ENCODE measurements around the gene MB.

The MB gene

DNA sequence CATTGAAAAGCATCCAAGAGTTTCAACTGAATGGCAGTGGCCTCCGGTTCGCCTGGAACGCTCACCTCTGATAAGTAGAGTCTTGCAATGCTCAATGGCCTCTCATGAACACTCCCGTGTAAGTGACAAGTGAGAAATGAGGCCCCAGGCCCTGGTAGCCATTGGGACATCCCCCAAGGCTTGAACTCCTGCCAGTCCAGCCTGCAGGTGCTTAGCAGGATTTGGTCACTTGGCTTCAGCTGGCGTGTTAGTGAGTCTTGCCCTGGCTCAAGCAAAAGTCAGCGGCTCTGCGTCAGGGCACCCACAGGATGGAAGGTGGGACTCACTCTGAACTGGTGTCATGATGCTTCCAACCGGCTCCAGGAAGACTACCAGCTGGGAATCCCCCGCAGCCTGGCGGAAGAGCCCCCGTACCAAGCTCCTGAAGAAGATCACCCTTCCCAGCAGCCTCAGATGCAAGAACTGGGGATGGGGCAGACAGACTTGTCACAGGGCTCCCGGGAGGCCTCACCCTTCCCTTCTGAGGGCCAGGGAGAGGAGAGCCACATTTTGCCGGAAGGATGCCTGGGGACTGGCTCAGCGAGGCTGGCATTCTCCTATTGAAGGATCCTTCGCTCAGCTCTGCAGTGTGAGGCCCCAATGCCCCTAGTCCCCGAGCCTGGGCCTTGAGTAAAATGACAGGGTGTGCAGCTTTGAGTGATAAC lies 19.3 kb downstream of the MB start:
- no peak for DNase-seq (ENCODE audit: low read depth, low spot score)

DNA sequence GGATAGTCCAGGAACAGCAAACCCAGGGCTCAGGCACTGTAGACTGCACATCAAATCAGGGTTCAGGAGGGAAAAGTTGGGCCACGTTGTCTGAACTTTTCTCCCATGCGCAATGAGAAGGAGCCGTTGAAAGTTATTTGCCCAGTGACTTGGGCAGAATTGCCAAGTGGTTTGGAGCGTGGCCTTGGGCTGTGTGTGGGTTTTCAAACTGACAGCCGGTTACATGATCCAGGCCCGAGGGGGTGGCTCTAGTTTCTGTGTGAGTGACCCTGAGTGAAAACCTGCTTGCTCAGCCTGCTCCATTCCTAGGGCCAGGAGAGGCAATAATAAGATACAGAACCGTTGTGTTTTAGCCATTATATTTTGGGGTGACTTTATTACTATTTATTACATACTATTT lies 20.3 kb downstream of the MB start:
- DNase-seq (ENCODE audit: low read depth, low spot score): no peak

DNA sequence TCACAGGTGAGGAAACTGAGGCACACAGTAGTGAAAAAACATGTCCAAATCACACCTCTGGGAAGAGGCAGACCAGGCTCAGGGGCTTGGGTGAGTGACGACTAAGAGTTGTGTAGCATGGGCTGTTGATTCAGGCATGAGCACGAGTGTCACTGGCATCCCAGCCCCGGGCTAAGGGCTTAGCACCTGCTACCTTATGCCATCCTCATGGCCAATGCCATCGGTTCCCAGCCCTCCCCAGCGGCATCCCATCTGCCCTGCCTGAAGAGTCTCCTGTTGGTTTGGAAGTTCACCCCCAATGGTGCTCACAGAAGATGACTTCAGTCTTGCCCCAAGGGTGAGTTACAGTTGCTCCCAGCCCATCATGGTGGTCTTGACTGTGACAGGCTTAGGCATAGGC lies 22.4 kb downstream of the MB start:
- no peak for DNase-seq (ENCODE audit: low read depth, low spot score)

DNA sequence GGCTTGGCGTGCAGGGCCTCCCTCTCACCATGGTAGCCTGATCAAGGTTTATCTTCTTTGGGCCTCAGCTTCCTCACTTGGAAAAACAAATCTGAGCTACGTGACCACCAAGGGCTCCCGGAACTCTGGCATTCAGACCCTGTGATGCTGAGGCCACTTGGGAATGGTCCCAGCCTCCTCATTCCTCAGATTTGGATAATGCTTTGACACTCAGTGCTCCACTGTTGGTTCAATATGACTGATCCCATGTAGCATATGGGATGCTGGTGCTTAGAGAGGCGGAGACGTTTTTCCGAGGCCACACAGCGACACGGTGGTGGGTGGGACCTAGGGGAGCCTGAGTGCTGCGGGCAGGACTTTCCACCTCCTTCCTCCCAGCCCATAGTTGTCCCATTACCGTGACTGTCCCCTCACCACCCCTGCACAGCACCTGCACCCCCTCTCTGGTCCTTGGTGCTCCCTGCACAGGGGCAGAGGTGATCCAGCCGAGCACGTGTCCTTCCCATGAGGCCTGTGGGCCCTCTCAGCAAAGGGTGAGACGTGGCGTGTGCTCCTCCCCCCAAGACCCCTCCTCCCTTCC lies 23.1 kb downstream of the MB start:
- no peak for DNase-seq (ENCODE audit: low read depth, low spot score)

DNA sequence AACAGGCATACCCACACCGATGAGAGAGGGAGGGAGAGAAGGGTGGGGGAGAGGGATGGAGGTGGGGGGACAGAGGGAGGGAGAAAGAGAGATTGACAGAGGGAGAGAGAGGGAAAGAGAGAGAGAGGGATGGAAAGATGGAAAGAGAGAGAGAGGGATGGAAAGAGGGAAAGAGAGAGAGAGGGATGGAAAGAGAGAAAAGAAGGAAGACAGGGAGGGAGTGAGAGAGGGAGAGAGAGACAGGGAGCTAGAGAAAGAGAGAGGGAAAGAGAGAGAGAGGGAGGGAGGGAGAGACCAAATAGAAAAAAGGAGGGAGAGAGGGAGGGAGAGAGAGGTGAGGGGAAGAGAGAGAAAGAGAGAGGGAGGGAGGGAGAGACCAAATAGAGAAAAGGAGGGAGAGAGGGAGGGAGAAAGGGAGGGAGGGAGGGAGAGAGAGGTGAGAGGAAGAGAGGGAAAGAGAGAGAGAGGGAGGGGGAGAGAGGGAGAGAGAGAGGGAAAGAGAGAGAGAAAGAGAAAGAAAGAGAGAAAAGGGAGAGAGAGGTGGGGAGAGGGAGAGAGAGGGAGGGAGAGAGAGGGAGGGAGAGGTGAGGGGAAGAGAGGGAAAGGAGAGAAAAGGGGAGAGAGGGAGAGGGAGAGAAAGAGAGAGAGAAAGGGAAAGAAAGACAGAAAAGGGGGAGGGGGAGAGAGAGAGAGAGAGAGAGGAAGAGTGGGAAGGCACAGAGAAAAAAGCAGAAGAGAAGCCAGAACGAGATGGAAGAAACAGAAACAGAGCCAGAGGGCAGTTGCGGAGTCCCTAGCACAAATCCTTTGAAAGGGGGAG lies 23.8 kb downstream of the MB start:
- DNase-seq (ENCODE audit: low read depth, low spot score): no peak

DNA sequence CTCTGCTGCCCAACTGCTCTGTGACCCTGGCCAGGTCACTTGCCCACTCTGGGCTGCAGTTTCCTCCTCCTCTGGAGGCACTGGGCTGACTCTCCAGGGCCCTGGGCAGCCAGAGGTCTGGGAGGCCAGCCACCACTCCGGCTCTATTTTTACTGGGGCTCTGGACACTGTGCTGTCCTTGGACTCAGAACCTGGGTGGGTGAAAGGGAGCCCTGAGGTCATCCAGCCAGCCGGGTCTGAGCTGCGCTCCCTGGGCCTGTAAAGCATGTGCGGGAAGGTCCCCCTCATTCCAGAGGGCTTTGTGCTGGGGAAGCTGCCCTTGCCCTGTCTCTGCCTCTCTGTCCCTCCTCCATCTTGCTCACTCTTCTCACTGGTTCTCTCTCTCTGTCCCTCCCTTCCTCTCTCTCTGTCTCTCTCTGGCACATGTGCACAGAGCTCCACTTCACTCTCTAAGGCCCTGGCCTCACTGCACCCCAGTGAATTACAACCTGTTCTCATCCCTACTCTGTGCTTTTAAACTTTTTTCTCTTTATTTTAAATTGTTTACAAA lies 24.6 kb downstream of the MB start:
- DNase-seq (ENCODE audit: low read depth, low spot score): no peak

DNA sequence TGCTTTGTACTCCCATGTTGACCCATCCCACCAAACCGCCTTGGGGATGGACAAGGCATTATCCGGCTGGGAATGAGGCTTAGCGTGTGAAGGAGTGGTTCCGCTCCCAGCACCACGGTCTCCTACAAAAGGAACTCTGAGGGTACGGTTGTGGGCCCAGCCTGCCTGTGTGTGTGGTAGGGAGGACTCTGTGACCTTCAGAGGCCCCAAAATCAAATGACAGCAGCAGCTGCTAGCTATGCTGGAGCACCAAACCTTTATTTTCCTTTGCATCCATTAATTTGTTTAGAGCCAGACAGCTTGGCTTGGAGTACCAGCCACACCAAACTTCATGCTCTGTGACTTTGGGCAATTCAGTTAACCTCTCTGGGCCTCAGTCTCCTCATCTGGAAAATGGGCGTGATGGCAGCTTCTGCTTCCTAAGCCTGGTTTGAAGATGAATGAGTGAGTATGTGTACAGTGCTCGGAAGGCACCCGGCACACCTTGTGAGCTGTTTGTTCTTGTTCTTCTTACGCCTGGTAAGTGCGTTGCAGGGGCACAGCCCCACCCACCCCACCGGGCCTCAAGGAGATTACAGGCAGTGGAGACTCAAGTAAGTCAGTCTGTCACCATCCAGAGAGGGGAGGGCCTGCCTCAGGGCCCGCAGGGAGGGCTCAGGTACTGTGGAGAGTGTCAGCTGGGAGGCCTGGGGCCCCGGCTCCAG lies 25.3 kb downstream of the MB start:
- DNase-seq (ENCODE audit: low read depth, low spot score): no peak

DNA sequence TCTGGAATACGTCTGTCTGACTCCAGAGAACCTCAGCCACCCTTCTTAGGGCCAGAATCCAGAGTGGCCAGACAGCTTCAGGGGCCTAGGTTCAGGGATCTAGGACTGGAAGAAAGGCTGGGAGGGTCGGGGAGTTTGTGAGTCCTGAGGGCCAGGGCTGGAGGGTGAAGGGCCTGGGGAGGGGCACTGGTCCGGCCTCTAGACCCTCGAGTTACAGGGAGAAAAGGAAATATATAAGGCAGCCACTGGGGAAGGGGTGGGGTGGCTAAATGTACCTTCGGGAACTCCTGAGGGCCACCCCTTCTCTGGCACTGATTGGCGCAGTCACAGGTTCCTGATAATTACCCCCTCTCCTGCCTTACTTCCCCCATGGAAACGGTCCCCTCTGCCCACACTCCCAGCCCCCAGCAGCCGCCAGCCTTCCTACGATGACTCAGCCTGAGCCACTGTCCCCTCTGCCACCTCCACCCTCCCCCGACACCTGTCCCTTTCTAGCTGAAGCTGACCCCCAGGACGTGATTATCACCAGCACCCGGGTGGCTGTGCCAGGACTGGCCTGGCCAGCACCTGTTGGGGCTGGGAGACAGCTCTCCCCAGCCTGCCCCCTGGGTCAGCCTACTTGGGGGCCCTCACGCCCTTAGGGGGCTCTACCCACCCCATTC lies 26.4 kb downstream of the MB start:
- no peak for DNase-seq (ENCODE audit: low read depth, low spot score)

DNA sequence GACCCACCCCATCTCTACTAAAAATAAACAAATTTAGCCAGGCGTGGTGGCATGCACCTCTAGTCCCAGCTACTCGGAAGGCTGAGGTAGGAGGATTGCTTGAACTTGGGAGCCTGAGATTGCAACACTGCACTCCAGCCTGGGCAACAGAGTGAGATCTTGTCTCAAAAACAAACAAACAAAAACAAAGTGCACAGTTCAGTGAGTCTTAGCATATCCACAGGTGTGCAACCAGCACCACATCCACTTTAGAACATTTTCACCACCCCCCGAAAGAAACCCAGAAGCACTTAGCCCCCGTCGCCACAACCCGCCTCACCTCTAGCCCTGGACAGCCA lies 27.4 kb downstream of the MB start:
- DNase-seq (ENCODE audit: low read depth, low spot score): no peak

DNA sequence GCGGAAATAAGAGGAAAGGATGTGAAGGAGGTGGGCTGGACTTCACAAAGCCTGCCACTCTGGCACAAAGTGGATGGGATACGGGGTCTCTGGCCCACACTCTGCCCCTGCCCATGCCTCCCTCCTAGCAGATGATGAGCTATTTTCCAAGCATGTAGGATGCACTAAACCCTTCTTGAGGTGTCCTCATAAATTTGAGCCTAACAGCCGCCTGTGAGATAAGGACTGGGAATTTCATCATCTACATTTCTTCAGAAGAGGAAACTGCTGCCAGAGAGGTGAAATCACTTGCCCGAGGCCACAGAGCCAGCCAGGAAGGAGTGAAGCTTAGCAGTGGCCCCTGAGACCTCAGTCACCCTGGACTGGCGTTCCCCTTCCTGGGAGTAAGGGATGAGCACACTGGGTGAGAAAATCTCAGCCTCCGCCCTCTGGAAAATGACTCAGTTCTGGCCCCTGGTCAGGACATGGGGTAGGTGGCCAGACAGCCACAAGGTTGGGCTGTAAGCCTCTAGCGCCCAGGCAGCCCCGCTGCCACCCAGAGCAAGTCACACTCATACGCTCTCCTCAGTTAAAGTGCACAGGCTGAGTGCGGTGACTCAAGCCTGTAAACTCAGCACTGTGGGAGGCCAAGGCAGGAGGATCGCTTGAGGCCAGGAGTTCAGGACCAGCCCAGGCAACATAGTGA lies 27.9 kb downstream of the MB start:
- no peak for DNase-seq (ENCODE audit: low read depth, low spot score)

DNA sequence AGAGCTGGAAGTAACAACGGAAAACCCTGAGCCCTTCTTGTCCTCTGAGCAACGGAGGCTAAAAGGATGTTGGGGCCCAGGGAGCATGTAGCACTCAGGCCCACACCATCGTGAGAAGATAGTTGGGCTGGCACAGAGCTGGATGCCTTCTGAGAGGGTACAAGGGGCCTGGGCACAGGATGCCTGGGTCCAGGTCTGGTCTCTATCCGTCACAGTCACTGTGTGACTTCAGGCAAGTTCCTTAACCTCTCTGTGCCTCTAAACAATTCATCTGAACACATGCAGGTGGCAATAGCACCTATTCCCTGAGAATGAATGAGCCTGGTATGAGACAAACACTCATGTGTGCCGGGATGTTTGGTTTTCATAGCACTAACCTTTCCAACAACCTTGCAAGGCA lies 29.2 kb downstream of the MB start:
- DNase-seq (ENCODE audit: low read depth, low spot score): no peak

DNA sequence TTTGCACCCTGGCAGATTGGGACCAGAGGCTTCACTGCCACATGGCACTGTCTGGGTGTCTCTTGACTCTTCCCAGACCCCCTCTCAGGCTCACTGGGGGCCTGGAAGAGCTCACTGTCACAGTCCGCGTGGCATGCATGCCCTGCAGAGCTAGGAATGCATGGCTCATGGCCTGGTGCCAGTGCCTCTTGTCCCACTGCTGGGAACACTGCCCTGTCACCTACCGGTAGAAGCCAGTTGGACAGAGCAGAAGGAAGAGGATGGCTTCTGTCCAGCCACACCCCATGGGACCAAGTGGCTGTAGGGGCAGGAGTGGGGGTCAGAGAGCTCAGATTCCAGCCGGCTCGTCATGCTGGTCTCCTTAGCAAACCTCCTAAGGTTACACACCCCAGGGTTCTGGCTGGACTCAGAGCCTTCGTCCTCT lies 29.7 kb downstream of the MB start:
- no peak for DNase-seq (ENCODE audit: low read depth, low spot score)

DNA sequence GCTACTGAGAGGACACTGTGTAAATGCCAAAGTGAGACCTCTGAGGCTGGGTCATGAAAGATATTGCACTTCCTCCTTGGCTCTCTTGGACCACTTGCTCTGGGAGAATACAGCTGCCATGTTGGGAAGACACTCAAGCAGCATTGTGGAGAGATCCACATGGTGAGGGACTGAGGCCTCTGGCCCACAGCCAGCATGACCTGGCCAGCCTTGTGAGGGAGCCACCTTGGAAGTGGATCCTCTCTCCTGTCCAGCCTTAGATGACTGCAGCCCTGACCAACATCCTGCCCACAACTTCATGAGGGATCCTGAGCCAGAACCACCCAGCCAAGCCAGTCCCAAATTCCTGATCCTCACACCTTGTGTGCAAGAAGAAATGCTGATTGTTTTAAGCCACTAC lies 30.4 kb downstream of the MB start:
- DNase-seq (ENCODE audit: low read depth, low spot score): no peak

DNA sequence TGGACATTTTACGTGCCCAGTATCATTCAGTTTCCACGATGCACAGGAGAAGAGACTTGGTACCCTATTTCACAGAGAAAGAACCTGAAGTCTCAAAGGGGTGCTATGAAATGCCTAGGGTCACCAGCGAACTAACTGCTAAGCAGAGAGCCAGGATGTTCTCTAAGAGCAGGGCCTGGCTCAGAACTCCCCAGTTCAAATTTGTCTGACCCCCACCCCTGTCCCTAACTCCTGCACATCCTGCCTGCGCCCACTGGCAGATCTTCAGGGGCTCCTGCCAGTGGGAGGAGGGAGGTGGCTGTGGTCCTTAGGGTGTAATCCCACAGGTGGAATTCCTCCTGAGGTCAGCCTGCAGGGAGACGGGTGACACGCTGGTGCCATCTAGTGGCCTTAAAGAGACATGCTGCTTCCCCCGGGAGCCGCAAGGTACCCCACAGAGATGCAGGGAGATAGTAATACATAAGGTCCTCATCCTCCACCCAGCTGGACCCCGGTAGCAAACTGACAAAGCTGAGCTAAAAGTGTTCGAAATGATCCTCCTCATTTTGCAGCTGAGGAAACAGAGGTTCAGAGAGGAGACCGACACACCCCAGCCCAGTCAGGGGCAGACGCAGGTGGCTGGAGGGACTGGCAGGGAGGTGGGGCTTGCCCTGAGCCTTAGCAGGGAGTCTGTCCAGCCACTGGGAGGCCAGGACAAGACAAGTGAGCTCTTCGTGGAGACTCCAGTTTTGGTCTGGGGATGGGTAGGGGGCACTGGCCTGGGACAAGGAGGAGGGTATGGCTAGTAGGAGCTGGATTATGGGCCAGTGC lies 34.1 kb downstream of the MB start:
- DNase-seq (ENCODE audit: low read depth, low spot score): no peak

DNA sequence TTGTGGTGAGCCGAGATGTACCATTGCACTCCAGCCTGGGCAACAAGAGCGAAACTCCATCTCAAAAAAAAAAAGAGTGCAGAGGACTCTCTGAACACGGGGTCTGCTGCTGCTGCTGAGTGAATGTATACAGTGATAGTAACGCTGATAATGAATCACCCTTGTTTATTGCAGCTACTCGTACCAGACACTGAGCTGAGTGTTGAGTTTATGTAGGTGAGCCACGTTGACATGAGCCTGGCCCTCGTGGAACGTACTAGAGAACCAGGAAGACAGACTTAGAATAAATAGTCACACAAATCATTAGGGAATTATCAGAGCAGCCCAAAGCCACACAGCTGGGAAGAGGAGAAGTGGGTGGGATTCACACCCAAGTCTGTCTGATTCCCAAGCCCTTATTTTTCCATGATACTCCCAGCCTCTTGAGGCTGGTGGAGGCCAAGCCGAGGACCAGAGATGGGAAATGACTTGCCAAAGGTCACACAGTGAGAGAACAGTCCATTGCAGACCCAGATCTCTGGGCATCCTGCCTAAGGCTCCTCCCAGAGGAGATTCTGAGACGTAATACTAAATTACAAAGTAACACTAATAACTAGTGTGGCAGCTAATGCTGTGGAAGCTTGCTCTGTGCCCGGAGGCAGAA lies 34.8 kb downstream of the MB start:
- DNase-seq (ENCODE audit: low read depth, low spot score): no peak

DNA sequence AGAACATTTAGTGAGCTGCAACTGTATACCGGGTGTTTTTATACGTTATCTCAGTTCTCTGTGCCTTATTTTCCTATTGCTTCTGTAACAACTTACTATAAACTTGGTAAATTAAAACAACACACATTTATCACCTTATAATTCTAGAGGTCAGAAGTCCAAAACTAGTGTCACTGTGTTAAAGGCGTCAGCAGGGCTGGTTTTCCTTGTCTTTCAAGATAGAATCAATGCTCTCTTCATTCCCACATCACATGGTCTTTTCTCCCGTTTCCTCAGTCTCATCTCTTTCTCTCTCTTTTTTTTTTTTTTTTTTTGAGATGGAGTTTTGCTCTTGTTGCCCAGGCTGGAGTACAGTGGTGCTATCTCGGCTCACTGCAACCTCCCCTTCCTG lies 36.1 kb downstream of the MB start:
- DNase-seq (ENCODE audit: low read depth, low spot score): no peak

DNA sequence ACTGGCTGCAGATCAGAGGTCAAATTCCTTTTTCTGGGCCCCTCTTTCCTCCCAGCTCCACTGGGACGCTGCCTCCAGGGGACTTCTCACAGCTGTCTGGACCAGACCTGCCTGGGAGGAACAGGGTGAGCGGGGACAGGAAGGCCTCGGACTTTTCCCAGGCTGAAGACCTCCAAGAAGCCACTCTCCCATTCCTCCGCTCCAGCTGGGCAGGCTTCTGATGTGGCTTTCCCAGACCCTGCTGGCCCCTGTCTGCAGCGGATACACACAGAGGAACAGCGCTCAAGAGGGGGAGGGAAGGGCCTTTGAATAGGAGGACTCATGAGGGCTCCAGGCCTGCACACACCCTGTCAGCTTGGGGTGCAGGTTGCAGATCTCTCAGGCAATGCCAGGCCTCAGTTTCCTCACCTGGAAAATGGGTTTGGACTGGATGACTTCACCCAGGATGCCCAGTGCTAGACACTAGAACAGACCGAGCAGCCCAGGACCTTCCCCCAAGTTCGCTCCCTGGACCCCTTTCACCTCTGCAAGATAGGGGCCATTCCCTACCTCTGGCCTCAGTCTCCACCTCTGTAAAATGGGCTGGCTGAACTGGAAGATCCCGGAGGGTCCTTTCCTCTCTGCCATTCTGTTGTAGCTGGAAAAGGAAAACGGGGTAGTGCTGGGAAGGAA lies 36.6 kb downstream of the MB start:
- no peak for DNase-seq (ENCODE audit: low read depth, low spot score)

DNA sequence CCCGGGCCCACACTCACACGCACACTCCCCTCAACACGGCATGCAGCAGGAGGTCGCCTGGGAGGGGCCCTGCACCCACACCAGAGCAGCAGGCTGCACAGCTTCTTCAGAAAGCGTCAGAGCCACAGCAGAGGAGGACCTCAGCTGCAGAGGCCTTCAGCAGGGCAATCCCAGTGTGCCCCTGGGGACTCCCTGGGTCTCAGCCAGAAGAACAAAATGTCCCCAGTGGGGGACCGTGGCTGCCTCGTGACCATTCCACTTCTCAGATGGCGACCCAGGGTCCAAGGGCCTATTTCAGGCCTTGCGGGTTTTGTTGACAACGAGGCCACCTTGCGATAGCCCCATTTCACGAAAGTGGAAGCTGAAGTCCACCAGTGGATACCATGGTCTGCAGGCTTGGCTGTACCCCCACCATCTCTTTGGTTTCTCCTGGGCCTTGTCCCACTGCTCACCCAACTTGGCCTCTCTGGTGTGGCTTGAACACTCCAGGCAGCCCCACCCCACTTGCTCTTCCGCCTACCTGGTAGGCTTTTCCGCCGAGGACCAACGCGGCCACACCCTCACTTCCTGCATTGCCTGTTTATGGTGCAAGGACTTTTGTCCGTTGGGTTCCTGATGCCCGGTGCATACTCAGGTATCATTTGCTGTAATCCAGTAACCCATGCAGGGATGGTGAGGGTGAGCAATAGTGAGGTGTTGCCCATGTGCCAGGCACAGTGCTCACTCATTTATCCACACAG lies 38.1 kb downstream of the MB start:
- no peak for DNase-seq (ENCODE audit: low read depth, low spot score)
